PC-3 (cell line): ENCODE data around the gene PEAK3.

Experiments used
- EZH2 ChIP-seq: fragments of 300-600 bp; sonication (generic); IDR thresholded peaks from one replicate; pipeline ENCODE4 v1.6.1; 2017; ENCODE audit warnings: antibody characterized with exemption, mild to moderate bottlenecking, low read length; ENCODE audit not compliant: unreplicated experiment
- EZH2phosphoT487 ChIP-seq: fragments of 300-600 bp; sonication (generic); IDR thresholded peaks from 2 replicates; pipeline ENCODE4 v1.6.1; 2018; ENCODE audit warnings: mild to moderate bottlenecking, antibody characterized with exemption, low read length, borderline replicate concordance
- TF ChIP-seq, protein P1 (sequence below): fragments of 300-600 bp; sonication (generic); conservative IDR thresholded peaks from 2 replicates; pipeline ENCODE4 v1.5.1; 2017; ENCODE audit warnings: antibody characterized with exemption, low read depth, mild to moderate bottlenecking, low read length

DNA sequence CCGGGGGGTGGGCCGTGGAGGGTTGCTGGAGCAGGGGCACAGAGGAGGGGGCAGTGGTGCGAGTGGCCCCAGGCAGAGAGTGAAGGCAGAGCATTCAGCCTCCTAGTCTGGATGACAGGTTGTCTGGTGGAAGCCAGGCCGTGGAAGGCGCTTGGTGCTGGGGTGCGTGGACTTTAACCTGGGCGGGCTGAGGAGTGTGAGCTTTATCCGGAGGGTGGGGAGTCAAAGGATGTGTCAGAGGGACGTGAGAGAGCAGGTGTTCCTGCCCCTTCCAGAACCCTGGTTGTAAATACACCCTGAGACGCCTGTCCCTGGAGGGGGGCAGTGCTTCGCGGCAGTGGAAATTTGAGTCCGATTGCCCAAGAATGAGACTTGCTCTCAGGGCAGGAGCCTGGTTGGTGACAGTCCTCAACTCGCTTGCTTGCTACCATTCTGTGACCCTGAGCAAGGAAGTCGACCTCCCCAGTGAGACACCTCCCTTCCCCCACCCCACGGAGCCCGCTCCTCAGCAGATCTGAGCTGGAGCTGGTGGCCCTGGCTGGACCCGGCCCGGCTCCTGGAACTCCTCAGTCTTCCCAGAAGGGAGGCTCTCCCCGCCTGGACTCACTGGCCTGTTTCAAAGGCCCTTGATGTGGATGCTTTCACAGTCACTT lies 48.8 kb upstream of the PEAK3 start:
- TF ChIP-seq, protein P1, sequence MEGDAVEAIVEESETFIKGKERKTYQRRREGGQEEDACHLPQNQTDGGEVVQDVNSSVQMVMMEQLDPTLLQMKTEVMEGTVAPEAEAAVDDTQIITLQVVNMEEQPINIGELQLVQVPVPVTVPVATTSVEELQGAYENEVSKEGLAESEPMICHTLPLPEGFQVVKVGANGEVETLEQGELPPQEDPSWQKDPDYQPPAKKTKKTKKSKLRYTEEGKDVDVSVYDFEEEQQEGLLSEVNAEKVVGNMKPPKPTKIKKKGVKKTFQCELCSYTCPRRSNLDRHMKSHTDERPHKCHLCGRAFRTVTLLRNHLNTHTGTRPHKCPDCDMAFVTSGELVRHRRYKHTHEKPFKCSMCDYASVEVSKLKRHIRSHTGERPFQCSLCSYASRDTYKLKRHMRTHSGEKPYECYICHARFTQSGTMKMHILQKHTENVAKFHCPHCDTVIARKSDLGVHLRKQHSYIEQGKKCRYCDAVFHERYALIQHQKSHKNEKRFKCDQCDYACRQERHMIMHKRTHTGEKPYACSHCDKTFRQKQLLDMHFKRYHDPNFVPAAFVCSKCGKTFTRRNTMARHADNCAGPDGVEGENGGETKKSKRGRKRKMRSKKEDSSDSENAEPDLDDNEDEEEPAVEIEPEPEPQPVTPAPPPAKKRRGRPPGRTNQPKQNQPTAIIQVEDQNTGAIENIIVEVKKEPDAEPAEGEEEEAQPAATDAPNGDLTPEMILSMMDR: no peak
- no peak for TF ChIP-seq EZH2
- no peak for TF ChIP-seq EZH2phosphoT487
